ENCODE measurements around the gene SLIT1. TPM values are rescaled to one million over a fixed set of nuclear protein-coding genes. Genes with fewer than 3 reads are reported as not detected.

SLIT1 gene
- total RNA-seq, 1 donor from 2014 or later: 0.08 TPM

Other genes with a start within 250 kb of the SLIT1 start
- gene ARHGAP19, start 106.7 kb upstream of the SLIT1 start, total RNA-seq: 4.1 TPM
- gene FRAT1, start 133.3 kb upstream of the SLIT1 start, total RNA-seq: 10.0 TPM
- gene FRAT2, start 148.8 kb upstream of the SLIT1 start, total RNA-seq: 10.3 TPM
- gene RRP12, start 215.4 kb upstream of the SLIT1 start, total RNA-seq: 7.0 TPM
- 151 TPM for gene PGAM1, start 240.2 kb upstream of the SLIT1 start, total RNA-seq